Liver (tissue), 2 donors: ENCODE data around the gene HSPA4L.

Experiments used
- GABPA ChIP-seq, 2 donors: IDR thresholded peaks in 1 of 2; conservative IDR thresholded peaks in 1 of 2; 2 replicates each; pipeline ENCODE4 v1.6.1; 2016; ENCODE audit warnings: antibody characterized with exemption in 2 of 2, mild to moderate bottlenecking in 1 of 2, moderate library complexity in 1 of 2
- TAF1 ChIP-seq: conservative IDR thresholded peaks from 2 replicates; pipeline ENCODE4 v1.6.1; 2016; ENCODE audit warnings: antibody characterized with exemption, mild to moderate bottlenecking
- donor health status: healthy.

DNA sequence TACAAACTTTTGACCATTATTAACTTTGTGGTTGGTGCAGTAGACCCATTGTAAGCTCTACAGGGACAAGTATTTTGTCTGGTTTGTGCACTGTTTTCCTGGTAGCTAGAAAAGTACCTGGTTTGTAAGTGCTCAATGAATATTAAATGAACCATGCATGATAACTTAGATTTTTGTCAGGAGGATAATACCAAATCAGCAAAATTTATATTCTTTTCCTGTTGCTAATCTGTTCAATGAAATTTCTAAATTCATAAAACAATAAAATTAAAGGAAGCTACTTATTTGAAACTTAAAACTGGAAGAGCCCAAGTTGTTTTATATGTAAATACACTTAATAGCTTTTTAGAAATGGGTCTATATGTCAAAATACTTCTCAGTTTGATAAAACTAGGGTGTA lies 17.6 kb downstream of the HSPA4L start:
- TF ChIP-seq TAF1 (no peak), GABPA (IDR thresholded peaks at IDR 0.05 in 1 of 2, conservative IDR thresholded peaks at IDR 0.05 in 1 of 2) (no peak)
